CD4-positive, alpha-beta T cell treated with Interleukin-17A for 4 hours (primary cell): Measurements from ENCODE around the gene SETDB1.
"Not testable (repeated sequence)": the region's sequence is repeated elsewhere in the genome, so short reads cannot be mapped to it uniquely, and the experiment has no call there.

Experiments
- DNase-seq: peaks from one replicate; pipeline ENCODE4 v3.0.0-alpha.2; 2020; ENCODE audit warnings: mixed read lengths

Gene SETDB1

GRCh38 chr1:150926097-150926741 is at the start of gene SETDB1:
Gene SETDB1, plus strand, starts transcription at chr1:150926363. Its CDS starts 1,352 bp downstream, at chr1:150927715.
- peak; percentile 92 for DNase-seq

GRCh38 chr1:150878931-150879330 is 47.2 kb upstream of the SETDB1 start:
- DNase-seq, result not testable (repeated sequence)

GRCh38 chr1:150881331-150882070 is 44.7 kb upstream of the SETDB1 start:
- no peak for DNase-seq

GRCh38 chr1:150883121-150883520 is 43.0 kb upstream of the SETDB1 start:
- not testable (repeated sequence) for DNase-seq

- DNase-seq, result no peak
Observed at GRCh38 chr1:150887018-150887417, 39.1 kb upstream of the SETDB1 start, which contains the start of gene CTXND2. Gene CTXND2, plus strand, starts transcription at chr1:150887136. Its CDS starts 25,179 bp downstream, at chr1:150912315.

- no peak for DNase-seq
Observed at GRCh38 chr1:150888727-150889126, 37.4 kb upstream of the SETDB1 start.

GRCh38 chr1:150890033-150890416 is 36.1 kb upstream of the SETDB1 start:
- no peak for DNase-seq

GRCh38 chr1:150893336-150893913 is 32.7 kb upstream of the SETDB1 start:
- no peak for DNase-seq

GRCh38 chr1:150895618-150896017 is 30.5 kb upstream of the SETDB1 start:
- DNase-seq, result no peak

- not testable (repeated sequence) for DNase-seq
Observed at GRCh38 chr1:150899795-150900194, 26.4 kb upstream of the SETDB1 start.

GRCh38 chr1:150902346-150902745 is 23.8 kb upstream of the SETDB1 start:
- DNase-seq, result no peak

- DNase-seq, result no peak
Observed at GRCh38 chr1:150902751-150903150, 23.4 kb upstream of the SETDB1 start.

- DNase-seq, result no peak
Observed at GRCh38 chr1:150905301-150905700, 20.9 kb upstream of the SETDB1 start.

- DNase-seq, result no peak
Observed at GRCh38 chr1:150906329-150906728, 19.8 kb upstream of the SETDB1 start.

- DNase-seq, result no peak
Observed at GRCh38 chr1:150906813-150907212, 19.4 kb upstream of the SETDB1 start.

- no peak for DNase-seq
Observed at GRCh38 chr1:150909585-150910180, 16.5 kb upstream of the SETDB1 start.

- no peak for DNase-seq
Observed at GRCh38 chr1:150912623-150913022, 13.5 kb upstream of the SETDB1 start.

- no peak for DNase-seq
Observed at GRCh38 chr1:150917387-150917786, 8.8 kb upstream of the SETDB1 start.

GRCh38 chr1:150922519-150922975 is 3.6 kb upstream of the SETDB1 start:
- peak; percentile 85 for DNase-seq

GRCh38 chr1:150925080-150925479 is 1.1 kb upstream of the SETDB1 start:
- DNase-seq, result no peak

GRCh38 chr1:150927624-150928023 is 1.5 kb downstream of the SETDB1 start:
- DNase-seq, result no peak

- DNase-seq, result no peak
Observed at GRCh38 chr1:150928286-150928685, 2.1 kb downstream of the SETDB1 start.

- DNase-seq, result not testable (repeated sequence)
Observed at GRCh38 chr1:150928775-150929174, 2.6 kb downstream of the SETDB1 start.
